Measurements from ENCODE around the gene OTOP1. TPM values are rescaled to one million over a fixed set of nuclear protein-coding genes. Genes with fewer than 3 reads are reported as not detected.
"Not testable (repeated sequence)": the region's sequence is repeated elsewhere in the genome, so short reads cannot be mapped to it uniquely, and the experiment has no call there.

The OTOP1 gene
- not detected for polyA plus RNA-seq

GRCh38 chr4:4226606-4227438 is at the start of gene OTOP1:
Gene OTOP1 (minus strand): TSS chr4:4226929. CDS start chr4:4226864, 65 bp downstream.
- WGBS, 3 donors = 13 to 16% (median 15%) methylated on average over 59 to 82 of the region's 82 CpGs
- H3K27ac ChIP-seq (ENCODE audit: low read depth, low read length) = no peak within 1 kb of the TSS

- 91 to 94% (median 94%) methylated on average over 14 of the region's 14 CpGs for WGBS, 3 donors
- no peak overlapping the region for H3K27ac ChIP-seq (ENCODE audit: low read depth, low read length)
Observed at GRCh38 chr4:4274226-4274625, 47.5 kb upstream of the OTOP1 start.

- H3K27ac ChIP-seq (ENCODE audit: low read depth, low read length) = no peak overlapping the region
- WGBS, 3 donors = 83 to 90% (median 87%) methylated on average over 10 of the region's 10 CpGs
Observed at GRCh38 chr4:4271912-4272311, 45.2 kb upstream of the OTOP1 start.

GRCh38 chr4:4270529-4270928 is 43.8 kb upstream of the OTOP1 start:
- WGBS, 3 donors = 75 to 87% (median 81%) methylated on average over 4 of the region's 4 CpGs
- no peak overlapping the region for H3K27ac ChIP-seq (ENCODE audit: low read depth, low read length)

- no peak overlapping the region for H3K27ac ChIP-seq (ENCODE audit: low read depth, low read length)
- 80 to 90% (median 80%) methylated on average over 4 of the region's 4 CpGs for WGBS, 3 donors
Observed at GRCh38 chr4:4269856-4270255, 43.1 kb upstream of the OTOP1 start.

GRCh38 chr4:4269331-4269731 is 42.6 kb upstream of the OTOP1 start:
- H3K27ac ChIP-seq (ENCODE audit: low read depth, low read length) = no peak overlapping the region
- 88 to 93% (median 90%) methylated on average over 11 of the region's 11 CpGs for WGBS, 3 donors

GRCh38 chr4:4268776-4269175 is 42.0 kb upstream of the OTOP1 start:
- no peak overlapping the region for H3K27ac ChIP-seq (ENCODE audit: low read depth, low read length)
- WGBS, 3 donors = 88 to 100% (median 95%) methylated on average over 1 of the region's 1 CpG

GRCh38 chr4:4267981-4268380 is 41.3 kb upstream of the OTOP1 start:
- 82 to 92% (median 89%) methylated on average over 5 of the region's 5 CpGs for WGBS, 3 donors
- no peak overlapping the region for H3K27ac ChIP-seq (ENCODE audit: low read depth, low read length)

- no peak overlapping the region for H3K27ac ChIP-seq (ENCODE audit: low read depth, low read length)
- 62 to 70% (median 69%) methylated on average over 6 of the region's 6 CpGs for WGBS, 3 donors
Observed at GRCh38 chr4:4260185-4260751, 33.5 kb upstream of the OTOP1 start.

GRCh38 chr4:4259484-4260100 is 32.9 kb upstream of the OTOP1 start:
- no peak overlapping the region for H3K27ac ChIP-seq (ENCODE audit: low read depth, low read length)
- 22 to 48% (median 39%) methylated on average over 9 of the region's 9 CpGs for WGBS, 3 donors

- WGBS, 3 donors = 83 to 98% (median 86%) methylated on average over 3 of the region's 3 CpGs
- H3K27ac ChIP-seq (ENCODE audit: low read depth, low read length) = not testable (repeated sequence)
Observed at GRCh38 chr4:4257705-4258104, 31.0 kb upstream of the OTOP1 start.

- 58 to 73% (median 63%) methylated on average over 10 of the region's 10 CpGs for WGBS, 3 donors
- H3K27ac ChIP-seq (ENCODE audit: low read depth, low read length) = no peak overlapping the region
Observed at GRCh38 chr4:4256799-4257198, 30.1 kb upstream of the OTOP1 start.

- no peak overlapping the region for H3K27ac ChIP-seq (ENCODE audit: low read depth, low read length)
- 45 to 82% (median 81%) methylated on average over 6 of the region's 6 CpGs for WGBS, 3 donors
Observed at GRCh38 chr4:4254666-4255065, 27.9 kb upstream of the OTOP1 start.

- 85 to 87% (median 85%) methylated on average over 11 of the region's 11 CpGs for WGBS, 3 donors
Observed at GRCh38 chr4:4254199-4254598, 27.5 kb upstream of the OTOP1 start.

GRCh38 chr4:4249866-4250265 is 23.1 kb upstream of the OTOP1 start:
- WGBS, 3 donors = 78 to 90% (median 89%) methylated on average over 8 of the region's 8 CpGs
- H3K27ac ChIP-seq (ENCODE audit: low read depth, low read length) = no peak overlapping the region

More at GRCh38 chr4:4254199-4254598, 27.5 kb upstream of the OTOP1 start:
- H3K27ac ChIP-seq (ENCODE audit: low read depth, low read length) = no peak overlapping the region

GRCh38 chr4:4249342-4249741 is 22.6 kb upstream of the OTOP1 start:
- WGBS, 3 donors = 86 to 97% (median 96%) methylated on average over 15 of the region's 15 CpGs
- H3K27ac ChIP-seq (ENCODE audit: low read depth, low read length) = not testable (repeated sequence)

GRCh38 chr4:4248885-4249203 is 22.1 kb upstream of the OTOP1 start:
- 18 to 27% (median 24%) methylated on average over 10 of the region's 10 CpGs for WGBS, 3 donors

GRCh38 chr4:4248029-4248884 is 21.5 kb upstream of the OTOP1 start, which contains the start of gene TMEM128:
Gene TMEM128 (minus strand): TSS chr4:4248223. CDS start chr4:4248202, 21 bp downstream.
- WGBS, 3 donors = 1% methylated on average over 62 of the region's 62 CpGs
- peak within 1 kb of the TSS; percentile 61 for H3K27ac ChIP-seq (ENCODE audit: low read depth, low read length)

More at GRCh38 chr4:4248885-4249203, 22.1 kb upstream of the OTOP1 start:
- no peak overlapping the region for H3K27ac ChIP-seq (ENCODE audit: low read depth, low read length)

- peak overlapping the region; percentile 16 for H3K27ac ChIP-seq (ENCODE audit: low read depth, low read length)
- 0 to 1% (median 1%) methylated on average over 12 of the region's 12 CpGs for WGBS, 3 donors
Observed at GRCh38 chr4:4247696-4248028, 20.9 kb upstream of the OTOP1 start.

Data from adipose tissue (tissue), 3 donors.